Measurements from ENCODE around the gene PTPRM.

- TF ChIP-seq EZH2phosphoT487 (IDR thresholded peaks at IDR 0.05; ENCODE audit: insufficient read depth, low read depth) (no peak), EZH2 (IDR thresholded peaks at IDR 0.05; ENCODE audit: insufficient read depth, poor library complexity, severe bottlenecking) (no peak)
These were observed 695.1 kb downstream of the PTPRM start for GRCh38 chr18:8262221-8262620.
